OCI-LY1 (cell line): Measurements from ENCODE around the gene ARHGAP21.
"Not testable (repeated sequence)": the region's sequence is repeated elsewhere in the genome, so short reads cannot be mapped to it uniquely, and the experiment has no call there.

Source experiments
- H2AFZ ChIP-seq: fragments of 200-600 bp; sonication (generic), shearing (Covaris generic); 2 replicates; pipeline ENCODE4 v1.6.0; 2014; ENCODE audit warnings: antibody characterized with exemption, mild to moderate bottlenecking, low read length
- H3F3A ChIP-seq: fragments of 200-600 bp; sonication (generic), shearing (Covaris generic); 2 replicates; pipeline ENCODE4 v1.6.0; 2014; ENCODE audit warnings: mild to moderate bottlenecking, antibody characterized with exemption, low read length, moderate library complexity; ENCODE audit not compliant: insufficient read depth
- H3K27ac ChIP-seq: fragments of 200-600 bp; sonication (generic); 2 replicates; pipeline ENCODE4 v1.5.1; 2014; ENCODE audit warnings: low read length, mixed run types, mild to moderate bottlenecking, low read depth; ENCODE audit not compliant: poor library complexity, severe bottlenecking
- H3K27me3 ChIP-seq: fragments of 200-600 bp; sonication (generic); 2 replicates; pipeline ENCODE4 v1.6.0; 2014; ENCODE audit warnings: antibody characterized with exemption, mild to moderate bottlenecking, low read length, moderate library complexity; ENCODE audit not compliant: insufficient read depth
- H3K36me3 ChIP-seq: fragments of 200-600 bp; sonication (generic); 2 replicates; pipeline ENCODE4 v1.6.1; 2014; ENCODE audit warnings: mild to moderate bottlenecking, antibody characterized with exemption, low read length, moderate library complexity, mixed read lengths; ENCODE audit not compliant: insufficient read depth
- H3K4me1 ChIP-seq: fragments of 200-600 bp; sonication (generic); 2 replicates; pipeline ENCODE4 v1.5.1; 2014; ENCODE audit warnings: mild to moderate bottlenecking, low read length, moderate library complexity; ENCODE audit not compliant: insufficient read depth, severe bottlenecking
- H3K4me2 ChIP-seq: fragments of 200-600 bp; sonication (generic), shearing (Covaris generic); 2 replicates; pipeline ENCODE4 v1.6.1; 2014; ENCODE audit warnings: low read length
- H3K4me3 ChIP-seq: fragments of 200-600 bp; sonication (generic); 2 replicates; pipeline ENCODE4 v1.5.1; 2014; ENCODE audit warnings: low read length, low read depth, mild to moderate bottlenecking, mixed read lengths; ENCODE audit not compliant: poor library complexity, severe bottlenecking
- H3K79me2 ChIP-seq: fragments of 200-600 bp; shearing (Covaris generic); 2 replicates; pipeline ENCODE4 v1.6.1; 2016; ENCODE audit warnings: mixed run types, low read length, mixed read lengths; ENCODE audit not compliant: insufficient read depth
- H3K9ac ChIP-seq: fragments of 200-600 bp; sonication (generic), shearing (Covaris generic); 2 replicates; pipeline ENCODE4 v1.6.1; 2014; ENCODE audit warnings: mild to moderate bottlenecking, low read length, mixed read lengths
- H3K9me2 ChIP-seq: fragments of 200-600 bp; sonication (generic), shearing (Covaris generic); 2 replicates; pipeline ENCODE4 v1.6.1; 2014; ENCODE audit warnings: low read depth, mild to moderate bottlenecking, low read length, mixed read lengths
- H3K9me3 ChIP-seq: fragments of 200-600 bp; shearing (Covaris generic); 2 replicates; pipeline ENCODE4 v1.6.1; 2014; ENCODE audit warnings: low read length, mixed read lengths
- H4K20me1 ChIP-seq: fragments of 200-600 bp; sonication (generic), shearing (Covaris generic); 2 replicates; pipeline ENCODE4 v1.6.0; 2016; ENCODE audit warnings: mild to moderate bottlenecking, low read length; ENCODE audit not compliant: insufficient read depth
- CTCF ChIP-seq: fragments of 200-600 bp; sonication (generic), shearing (Covaris generic); IDR thresholded peaks from 2 replicates; pipeline ENCODE4 v1.5.1; 2017; ENCODE audit warnings: mild to moderate bottlenecking, antibody characterized with exemption, low read length, moderate library complexity, mixed read lengths
- EZH2 ChIP-seq: fragments of 200-600 bp; sonication (generic), shearing (Covaris generic); IDR thresholded peaks from 2 replicates; pipeline ENCODE4 v1.8.0; 2017; ENCODE audit warnings: borderline replicate concordance, mixed run types, mild to moderate bottlenecking, antibody characterized with exemption, low read length, moderate library complexity, mixed read lengths

The ARHGAP21 gene

DNA sequence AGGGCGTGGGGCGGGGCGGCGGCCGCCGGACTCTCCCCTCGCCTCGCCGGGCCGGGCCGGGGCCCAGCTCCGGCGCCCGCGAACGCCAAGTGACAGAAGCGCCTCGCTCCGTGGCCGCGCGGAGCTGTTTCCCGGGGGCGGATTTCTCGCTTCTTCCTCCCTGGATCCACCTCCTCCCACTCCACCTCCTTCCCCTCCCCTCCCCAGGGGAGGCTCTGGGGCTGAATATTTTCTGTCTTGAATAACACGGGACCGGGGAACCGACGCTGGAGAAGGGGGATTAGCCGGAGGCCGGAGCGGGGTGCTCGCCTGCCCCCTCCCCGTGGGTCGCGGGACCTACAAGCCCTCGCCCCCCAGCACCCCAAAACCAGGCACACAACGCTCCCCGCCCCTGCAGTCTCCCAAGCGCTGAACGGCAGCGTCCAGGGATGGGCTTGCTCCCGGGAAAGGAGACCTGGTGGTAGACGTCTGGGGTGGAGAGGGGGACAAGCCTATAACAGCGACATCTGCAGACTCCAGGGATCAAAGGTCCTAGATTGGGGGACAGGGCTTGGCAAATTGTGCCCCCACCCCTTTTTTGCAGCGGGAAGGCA lies at the start of gene ARHGAP21:
TSS of gene ARHGAP21 (minus strand) at position 100 of the 593 bp plus-strand sequence. CDS start 1,988 bp downstream, outside the sequence.
- H4K20me1 ChIP-seq: no peaks in the 10 kb centered on the region
- peak within 1 kb of the TSS; percentile 99 for H3K4me2 ChIP-seq
- no peaks in the 10 kb centered on the region for H3K9me2 ChIP-seq
- no peaks in the 10 kb centered on the region for H3K9me3 ChIP-seq
- no peaks in the 10 kb centered on the region for H3K79me2 ChIP-seq
- H3K36me3 ChIP-seq: no peaks in the 10 kb centered on the region
- H3K4me3 ChIP-seq: peak within 1 kb of the TSS; percentile 70
- H3K9ac ChIP-seq: peak within 1 kb of the TSS; percentile 73
- H3K27me3 ChIP-seq: no peaks in the 10 kb centered on the region
- H3F3A ChIP-seq: no peaks in the 10 kb centered on the region
- peak within 1 kb of the TSS; percentile 84 for H2AFZ ChIP-seq
- H3K4me1 ChIP-seq: peaks cover 9% of the 10 kb centered on the region
- no peak for TF ChIP-seq EZH2
- TF ChIP-seq CTCF: no peak; the same call in 1 of the 2 replicates
- H3K27ac ChIP-seq: no peak within 1 kb of the TSS

DNA sequence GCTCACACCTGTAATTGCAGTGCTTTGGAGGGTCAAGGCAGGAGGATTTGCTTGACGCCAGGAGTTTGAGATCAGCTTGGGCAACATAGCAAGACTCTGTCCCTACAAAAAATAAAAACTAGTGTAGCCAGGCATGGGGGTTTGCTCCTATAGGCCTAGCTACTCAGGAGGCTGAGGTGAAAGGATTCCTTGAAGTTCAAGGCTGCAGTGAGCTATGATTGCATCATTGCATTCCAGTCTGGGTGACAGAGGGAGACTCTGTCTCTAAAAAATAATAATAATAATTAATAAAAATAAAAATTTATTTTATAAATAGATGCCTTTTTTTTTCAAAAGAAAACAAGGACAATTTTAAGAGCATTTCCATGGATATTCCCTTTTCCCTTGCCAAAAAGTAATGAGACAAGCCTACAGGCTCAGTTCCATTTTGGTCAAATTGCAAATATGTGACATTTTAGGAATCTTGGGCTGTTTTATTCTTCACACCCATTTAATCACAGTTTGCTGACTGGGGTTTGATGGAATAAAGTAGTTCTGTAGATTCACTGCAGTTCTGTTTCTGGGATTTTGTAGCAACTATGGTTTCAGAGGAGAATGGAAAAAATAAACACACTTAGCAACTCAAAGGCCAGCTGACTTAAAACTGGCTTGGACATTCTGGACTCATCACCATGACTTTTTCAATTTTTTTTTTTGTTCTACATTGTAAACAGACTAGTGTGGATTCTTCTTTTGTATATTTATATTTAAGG lies 48.4 kb upstream of the ARHGAP21 start:
- no peaks in the 10 kb centered on the region for H3K4me1 ChIP-seq
- TF ChIP-seq CTCF: no peak
- no peaks in the 10 kb centered on the region for H3K9me3 ChIP-seq
- H3K36me3 ChIP-seq: no peaks in the 10 kb centered on the region
- no peak overlapping the region for H2AFZ ChIP-seq
- no peaks in the 10 kb centered on the region for H3K9me2 ChIP-seq
- H3F3A ChIP-seq: no peaks in the 10 kb centered on the region
- H3K79me2 ChIP-seq: no peaks in the 10 kb centered on the region
- H3K27me3 ChIP-seq: no peaks in the 10 kb centered on the region; the same call in 1 of the 2 replicates
- no peak overlapping the region for H3K4me3 ChIP-seq
- H3K9ac ChIP-seq: no peak overlapping the region
- H3K4me2 ChIP-seq: no peak overlapping the region
- no peaks in the 10 kb centered on the region for H4K20me1 ChIP-seq
- no peak overlapping the region for H3K27ac ChIP-seq

DNA sequence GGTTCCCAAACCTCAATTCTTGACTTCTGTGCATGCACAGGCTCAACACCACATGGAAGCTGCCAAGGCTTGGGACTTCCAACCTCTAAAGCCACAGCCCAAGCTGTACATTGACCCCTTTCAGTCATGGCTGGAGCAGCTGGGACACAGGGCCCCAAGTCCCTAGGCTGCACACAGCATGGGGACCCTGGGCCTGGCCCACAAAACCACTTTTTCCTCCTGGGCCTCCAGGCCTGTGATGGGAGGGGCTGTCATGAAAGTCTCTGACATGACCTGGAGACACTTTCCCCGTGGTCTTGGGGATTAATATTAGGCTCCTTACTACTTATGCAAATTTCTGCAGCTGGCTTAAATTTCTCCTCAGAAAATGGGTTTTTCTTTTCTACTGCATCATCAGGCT lies 41.3 kb upstream of the ARHGAP21 start:
- not testable (repeated sequence) for H3K4me2 ChIP-seq, H3K36me3 ChIP-seq, H3K79me2 ChIP-seq, H3K9me3 ChIP-seq, H3K27ac ChIP-seq, H3K27me3 ChIP-seq, H3K9me2 ChIP-seq, H3K4me1 ChIP-seq, H3K9ac ChIP-seq, H3K4me3 ChIP-seq, H2AFZ ChIP-seq, H3F3A ChIP-seq, H4K20me1 ChIP-seq
